Endothelial cell of umbilical vein (primary cell): ENCODE measurements around the gene CCDC186. TPM values are rescaled to one million over a fixed set of nuclear protein-coding genes. Genes with fewer than 3 reads are reported as not detected.
A peak's percentile ranks its signal among the peaks of the same experiment; 100 is the strongest.

Experiments
- BruUV-seq: library from RNA; stranded (reverse); fragments of 400-500 nt; replicated peaks from 2 replicates; lab custom pipeline; 2021; lab: Mats Ljungman, UMichigan
- CTCF ChIA-PET: fragments of 300-600, 350-600 bp; sonication (Branson Sonifier 250); formaldehyde crosslinking; loops from one replicate; lab custom pipeline; 2021; ENCODE audit warnings: antibody characterized with exemption, inconsistent platforms; lab: Charles Lee
- POLR2A ChIA-PET: fragments of 300-600, 350-600 bp; sonication (Branson Sonifier 250); formaldehyde crosslinking; loops from one replicate; lab custom pipeline; 2021; ENCODE audit warnings: antibody characterized with exemption, inconsistent platforms; lab: Charles Lee
- DNase-seq: peaks from one replicate; pipeline ENCODE4 v3.0.0-alpha.2; 2011; ENCODE audit warnings: low read depth, low spot score
- FAIRE-seq: peaks from 2 replicates; lab custom pipeline; 2011; peaks lifted over from hg19 to GRCh38; lab: Jason Lieb, UNC
- H2AFZ ChIP-seq: 2 replicates; pipeline ENCODE4 v1.6.0; 2012; ENCODE audit warnings: low read depth, low read length, control low read depth, inconsistent platforms
- H3K27ac ChIP-seq: 2 replicates; pipeline ENCODE4 v1.5.1; 2011; ENCODE audit warnings: low read depth, mild to moderate bottlenecking, control low read depth, low read length, moderate library complexity; ENCODE audit not compliant: insufficient read depth
- H3K27me3 ChIP-seq, 2 experiments: 2 replicates each; pipeline versions ENCODE4 v1.6.0 to v1.6.1; 2011; ENCODE audit warnings: low read length in 2 of 2, mixed read lengths in 1 of 2; ENCODE audit not compliant: control insufficient read depth in 2 of 2, insufficient read depth in 2 of 2
- H3K36me3 ChIP-seq, 2 experiments: 2 replicates in 1 of 2; 3 replicates in 1 of 2; pipeline ENCODE4 v1.5.1; 2011; ENCODE audit warnings: low read length in 2 of 2, mild to moderate bottlenecking in 1 of 2, moderate library complexity in 1 of 2; ENCODE audit not compliant: control insufficient read depth in 2 of 2, insufficient read depth in 2 of 2; ENCODE audit errors: extremely low read depth in 1 of 2
- H3K4me1 ChIP-seq: 3 replicates; pipeline ENCODE4 v1.5.1; 2011; ENCODE audit warnings: mild to moderate bottlenecking, low read length; ENCODE audit not compliant: control insufficient read depth, insufficient read depth; ENCODE audit errors: extremely low read depth
- H3K4me2 ChIP-seq: 2 replicates; pipeline ENCODE4 v1.6.1; 2011; ENCODE audit warnings: low read length, control low read depth, mixed read lengths; ENCODE audit not compliant: insufficient read depth
- H3K4me3 ChIP-seq, 3 experiments: fragments of 200-600 bp in 1 of 3; sonication (generic), shearing (Covaris generic) in 1 of 3; replicated peaks in 1 of 3; 2 replicates each; pipeline ENCODE4 v1.5.1; 2011 to 2016; ENCODE audit warnings: control low read depth in 3 of 3, low read length in 3 of 3, mild to moderate bottlenecking in 2 of 3, inconsistent platforms in 1 of 3, low read depth in 1 of 3, moderate library complexity in 1 of 3; ENCODE audit not compliant: insufficient read depth in 1 of 3
- H3K79me2 ChIP-seq: 2 replicates; pipeline ENCODE4 v1.6.0; 2012; ENCODE audit warnings: low read length, inconsistent platforms; ENCODE audit not compliant: control insufficient read depth, insufficient read depth
- H3K9ac ChIP-seq: replicated peaks from 2 replicates; pipeline ENCODE3; 2011; ENCODE audit warnings: low read length, control low read depth; ENCODE audit not compliant: insufficient read depth; ENCODE audit errors: extremely low read depth
- H3K9me1 ChIP-seq: replicated peaks from 3 replicates; pipeline ENCODE4 v1.6.0; 2011; ENCODE audit warnings: mild to moderate bottlenecking, low read length; ENCODE audit not compliant: control insufficient read depth, insufficient read depth; ENCODE audit errors: extremely low read depth
- H3K9me3 ChIP-seq: replicated peaks from 2 replicates; pipeline ENCODE4 v1.5.1; 2012; ENCODE audit warnings: low read length, inconsistent platforms; ENCODE audit not compliant: control insufficient read depth, insufficient read depth
- H4K20me1 ChIP-seq: replicated peaks from 2 replicates; pipeline ENCODE3; 2011; ENCODE audit warnings: mild to moderate bottlenecking, low read length; ENCODE audit not compliant: control insufficient read depth, insufficient read depth; ENCODE audit errors: extremely low read depth
- EZH2 ChIP-seq: IDR thresholded peaks from 2 replicates; pipeline ENCODE4 v1.6.1; 2012; ENCODE audit warnings: borderline replicate concordance, low read depth, mild to moderate bottlenecking, moderate library complexity, low read length, inconsistent platforms; ENCODE audit not compliant: severe bottlenecking
- FOS ChIP-seq: IDR thresholded peaks from 2 replicates; pipeline ENCODE4 v1.6.1; 2011; ENCODE audit warnings: mild to moderate bottlenecking, low read length, moderate library complexity, borderline replicate concordance; ENCODE audit not compliant: insufficient read depth
- GATA2 ChIP-seq: IDR thresholded peaks from 2 replicates; pipeline ENCODE4 v1.7.0; 2011; ENCODE audit warnings: low read depth, mild to moderate bottlenecking, moderate library complexity, mixed read lengths, low read length; ENCODE audit not compliant: insufficient read length, insufficient read depth
- JUN ChIP-seq: IDR thresholded peaks from 2 replicates; pipeline ENCODE4 v1.6.1; 2011; ENCODE audit warnings: borderline replicate concordance, low read depth; ENCODE audit not compliant: insufficient read length, insufficient read depth
- MYC ChIP-seq: IDR thresholded peaks from one replicate; pipeline ENCODE4 v1.6.1; 2011; ENCODE audit warnings: mild to moderate bottlenecking, low read depth, low read length
- POLR2A ChIP-seq: IDR thresholded peaks from 2 replicates; pipeline ENCODE4 v1.6.1; 2012; ENCODE audit warnings: low read depth, mild to moderate bottlenecking, control low read depth, low read length
- POLR2AphosphoS5 ChIP-seq: IDR thresholded peaks from 2 replicates; pipeline ENCODE4 v1.6.1; 2012; ENCODE audit warnings: low read depth, mild to moderate bottlenecking, control low read depth, low read length, moderate library complexity; ENCODE audit not compliant: insufficient read depth
- dilution Hi-C: fragments of 300-500 bp; cut with MboI; formaldehyde crosslinking; loops from one replicate; pipeline ENCODE4 v1.15.0; 2019; ENCODE audit warnings: low sequenced_read_pairs; ENCODE audit not compliant: extremely low pct_ligation_motif_present
- intact Hi-C: fragments of 100-400 bp; cut with micrococcal nuclease; formaldehyde crosslinking; loops from one replicate; pipeline ENCODE4 v1.10.0; 2022
- polyA plus RNA-seq, 4 experiments: library from polyadenylated mRNA; depleted of rRNA in 3 of 4; stranded (reverse) in 3 of 4; unstranded in 1 of 4; fragments of >200 nt; gene quantifications; 2 replicates each; pipeline versions ENCODE4 v1.2.1 to v1.2.3, GENCODE V29; 2011 to 2012; ENCODE audit warnings: missing spikeins in 1 of 4
- total RNA-seq: library from RNA; stranded (reverse); gene quantifications from 2 replicates; pipeline ENCODE4 v1.2.3, GENCODE V29; 2021
- TF ChIP-seq, protein P1 (sequence below): IDR thresholded peaks from 2 replicates; pipeline ENCODE4 v1.6.1; 2011; ENCODE audit not compliant: insufficient read depth, insufficient read length
- TF ChIP-seq, protein P2 (sequence below), 2 donors: IDR thresholded peaks; 1 replicate in 1 of 2; 2 replicates in 1 of 2; pipeline ENCODE4 v1.5.1; 2011; ENCODE audit warnings: low read length in 2 of 2, mild to moderate bottlenecking in 2 of 2, moderate library complexity in 2 of 2, control low read depth in 1 of 2, inconsistent platforms in 1 of 2, low read depth in 1 of 2; ENCODE audit not compliant: insufficient read depth in 1 of 2; ENCODE audit errors: extremely low read depth in 1 of 2

The CCDC186 gene
- total and polyA plus RNA-seq, 2 donors (not counting 3 experiments of a cell fraction or from before 2014, with no cell fraction given), result 1.8 to 13.4 TPM

DNA sequence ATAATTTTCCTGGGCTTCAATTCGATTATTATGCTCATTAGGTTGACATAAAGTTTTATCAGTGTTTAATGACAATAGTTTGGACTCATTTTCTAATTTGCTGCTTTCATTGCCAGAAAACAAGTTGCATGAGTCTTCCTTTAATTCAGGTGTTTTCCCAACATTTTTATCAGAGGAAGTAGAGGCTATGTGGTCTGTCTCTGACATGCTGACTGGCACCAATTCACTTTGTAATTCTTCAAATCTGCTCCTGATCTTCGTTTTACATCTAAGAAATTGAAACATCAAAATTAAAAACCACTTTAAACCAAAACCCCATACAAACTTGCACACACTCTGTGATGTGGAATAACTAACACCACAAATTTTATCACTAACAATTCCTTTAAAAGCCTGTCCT is 10.9 kb downstream of the CCDC186 start:
- dilution Hi-C loops, result no loop called here
- H3K4me1 ChIP-seq, result no peaks in the 10 kb centered on the region
- no peak overlapping the region for H3K27ac ChIP-seq
- no peak overlapping the region for H3K4me3 ChIP-seq
- no peaks in the 10 kb centered on the region for H3K27me3 ChIP-seq
- CTCF ChIA-PET, result interaction anchor here (1.3 kb wide), 1 partner anchor 9 kb away, joined by 5 read pairs; no protein-coding TSS in a partner anchor
- H3K4me2 ChIP-seq, result no peak overlapping the region
- H3K9me3 ChIP-seq, result no peaks in the 10 kb centered on the region
- no peak overlapping the region for H3K9ac ChIP-seq
- intact Hi-C loops, result no loop called here
- POLR2A ChIA-PET, result no interaction called here
- H4K20me1 ChIP-seq, result no peaks in the 10 kb centered on the region
- H2AFZ ChIP-seq, result no peak overlapping the region
- no peaks in the 10 kb centered on the region for H3K36me3 ChIP-seq
- TF ChIP-seq, protein P1, sequence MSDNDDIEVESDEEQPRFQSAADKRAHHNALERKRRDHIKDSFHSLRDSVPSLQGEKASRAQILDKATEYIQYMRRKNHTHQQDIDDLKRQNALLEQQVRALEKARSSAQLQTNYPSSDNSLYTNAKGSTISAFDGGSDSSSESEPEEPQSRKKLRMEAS, result no peak
- no peak for TF ChIP-seq JUN
- no peak for TF ChIP-seq EZH2
- no peak for TF ChIP-seq MYC
- TF ChIP-seq, protein P2, sequence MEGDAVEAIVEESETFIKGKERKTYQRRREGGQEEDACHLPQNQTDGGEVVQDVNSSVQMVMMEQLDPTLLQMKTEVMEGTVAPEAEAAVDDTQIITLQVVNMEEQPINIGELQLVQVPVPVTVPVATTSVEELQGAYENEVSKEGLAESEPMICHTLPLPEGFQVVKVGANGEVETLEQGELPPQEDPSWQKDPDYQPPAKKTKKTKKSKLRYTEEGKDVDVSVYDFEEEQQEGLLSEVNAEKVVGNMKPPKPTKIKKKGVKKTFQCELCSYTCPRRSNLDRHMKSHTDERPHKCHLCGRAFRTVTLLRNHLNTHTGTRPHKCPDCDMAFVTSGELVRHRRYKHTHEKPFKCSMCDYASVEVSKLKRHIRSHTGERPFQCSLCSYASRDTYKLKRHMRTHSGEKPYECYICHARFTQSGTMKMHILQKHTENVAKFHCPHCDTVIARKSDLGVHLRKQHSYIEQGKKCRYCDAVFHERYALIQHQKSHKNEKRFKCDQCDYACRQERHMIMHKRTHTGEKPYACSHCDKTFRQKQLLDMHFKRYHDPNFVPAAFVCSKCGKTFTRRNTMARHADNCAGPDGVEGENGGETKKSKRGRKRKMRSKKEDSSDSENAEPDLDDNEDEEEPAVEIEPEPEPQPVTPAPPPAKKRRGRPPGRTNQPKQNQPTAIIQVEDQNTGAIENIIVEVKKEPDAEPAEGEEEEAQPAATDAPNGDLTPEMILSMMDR (IDR thresholded peaks at IDR 0.05; ENCODE audit: extremely low read depth in 1 of 2, insufficient read depth in 1 of 2, low read depth in 1 of 2, low read length in 2 of 2), result no peak
- TF ChIP-seq GATA2, result no peak
- TF ChIP-seq POLR2A, result no peak
- TF ChIP-seq POLR2AphosphoS5, result no peak
- no peak for TF ChIP-seq FOS
- H3K79me2 ChIP-seq, result peaks cover 7% of the 10 kb centered on the region
- BruUV-seq, result no TSS peak
- peak; percentile 66 for FAIRE-seq
- no peak for DNase-seq
- H3K9me1 ChIP-seq, result no peaks in the 10 kb centered on the region
